HG03439 (cell line): ENCODE results near the gene SLC29A1.

ENCODE experiments used
- ATAC-seq: cut with Tn5 transposase; IDR thresholded peaks from one replicate; pipeline ENCODE4 v1.9.1; 2021; ENCODE audit warnings: mild to moderate bottlenecking, moderate library complexity; ENCODE audit not compliant: unreplicated experiment

The SLC29A1 gene

DNA sequence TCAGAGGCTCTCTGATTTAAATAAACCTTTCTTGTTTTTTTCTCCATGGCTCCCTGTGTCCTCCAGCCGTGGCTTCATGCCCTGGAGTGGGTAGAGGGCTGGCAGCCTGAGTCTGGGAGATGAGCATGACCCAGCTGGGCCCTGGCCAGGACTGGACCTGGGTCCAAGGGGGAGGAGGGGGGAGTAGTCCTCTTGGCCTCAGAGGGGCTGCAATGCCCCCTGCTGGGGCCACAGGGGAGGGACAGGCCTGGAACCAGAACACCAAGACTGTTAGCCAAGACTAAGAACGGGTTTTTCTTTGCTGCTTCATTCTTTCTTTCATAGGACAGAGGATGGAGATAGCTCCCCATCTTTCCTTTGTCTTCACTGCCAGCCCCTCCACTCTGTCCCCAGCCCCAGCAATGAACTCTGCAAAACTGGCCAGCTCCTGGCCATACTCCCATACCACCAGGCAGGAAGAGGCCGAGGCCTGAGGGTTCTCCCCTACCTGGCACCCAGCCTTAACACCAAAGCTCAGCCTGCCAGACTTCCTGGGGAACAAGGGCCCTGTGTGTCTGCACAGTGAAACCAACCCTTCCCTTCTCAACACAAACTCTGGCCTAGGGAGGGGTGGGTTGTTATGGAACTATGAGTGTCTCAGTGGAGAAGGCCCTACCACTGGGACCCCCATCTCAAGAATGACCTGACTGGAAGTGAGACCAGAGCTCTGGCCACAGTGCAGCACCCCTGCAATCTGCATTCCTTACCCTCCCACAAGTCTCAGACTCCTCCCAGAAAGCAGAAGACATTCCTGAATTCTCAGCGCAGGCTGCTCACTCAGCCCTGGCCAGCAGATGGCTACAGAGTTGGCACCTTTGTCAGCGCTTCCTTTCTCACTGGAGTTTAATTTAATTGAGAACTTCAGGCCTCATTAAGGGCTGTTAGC lies 11.0 kb downstream of the SLC29A1 start:
- no peak for ATAC-seq

DNA sequence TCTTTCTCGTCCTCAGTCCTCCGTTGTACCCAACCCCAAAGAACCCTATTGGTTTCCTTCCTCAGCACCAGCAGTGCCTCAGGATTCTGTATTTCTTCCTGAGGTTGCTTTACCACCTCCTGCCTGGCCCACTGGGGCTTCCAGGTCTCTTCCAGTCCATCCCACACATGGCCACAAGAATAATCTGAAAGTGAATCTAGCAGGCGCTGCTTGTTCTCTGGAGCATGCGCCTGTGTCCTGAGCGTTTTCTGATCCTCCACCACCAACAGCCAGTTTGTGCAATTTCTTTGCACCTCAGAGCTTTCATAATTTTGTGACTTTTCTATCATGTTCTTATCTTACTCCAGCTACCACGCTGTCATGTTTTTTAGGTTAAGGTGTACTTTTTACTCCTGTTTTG lies 11.9 kb downstream of the SLC29A1 start:
- no peak for ATAC-seq

- ATAC-seq, result no peak
Observed at GRCh38 chr6:44235891-44236516, 12.6 kb downstream of the SLC29A1 start.

GRCh38 chr6:44237021-44237812 lies 13.8 kb downstream of the SLC29A1 start:
- ATAC-seq, result peak; percentile 67

GRCh38 chr6:44237813-44238433 lies 14.5 kb downstream of the SLC29A1 start:
- ATAC-seq, result peak; percentile 79

DNA sequence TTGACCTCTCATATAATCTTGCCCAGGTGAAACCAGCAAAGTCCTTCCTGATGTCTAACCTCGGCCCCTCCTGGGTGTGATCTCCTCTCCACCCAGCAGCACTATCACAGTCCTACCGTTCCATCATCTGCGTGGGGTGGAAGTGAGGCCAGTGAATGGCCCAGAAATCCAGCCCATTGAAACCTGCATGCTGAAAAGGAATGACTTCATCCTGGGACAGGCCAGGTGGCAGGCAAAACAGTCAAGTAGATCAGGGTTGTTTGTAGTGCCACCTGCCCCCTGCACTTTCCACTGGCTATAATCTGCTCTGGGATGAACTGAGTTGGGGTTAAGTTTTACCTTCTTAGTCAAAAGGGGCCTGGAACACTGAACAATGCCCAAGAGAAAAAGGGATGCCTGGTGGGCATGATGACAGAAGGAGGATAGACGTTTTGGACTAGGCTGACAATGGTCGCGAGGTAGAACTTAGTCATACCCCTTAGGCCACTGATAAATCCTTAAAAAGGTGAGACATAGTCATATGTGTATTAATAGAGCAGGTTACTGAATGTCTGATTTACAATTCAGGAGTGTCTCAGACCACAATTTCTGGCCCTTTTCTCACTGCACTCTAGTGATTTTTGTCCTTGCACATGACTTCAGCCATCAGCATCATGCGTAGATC lies 15.4 kb downstream of the SLC29A1 start:
- no peak for ATAC-seq

DNA sequence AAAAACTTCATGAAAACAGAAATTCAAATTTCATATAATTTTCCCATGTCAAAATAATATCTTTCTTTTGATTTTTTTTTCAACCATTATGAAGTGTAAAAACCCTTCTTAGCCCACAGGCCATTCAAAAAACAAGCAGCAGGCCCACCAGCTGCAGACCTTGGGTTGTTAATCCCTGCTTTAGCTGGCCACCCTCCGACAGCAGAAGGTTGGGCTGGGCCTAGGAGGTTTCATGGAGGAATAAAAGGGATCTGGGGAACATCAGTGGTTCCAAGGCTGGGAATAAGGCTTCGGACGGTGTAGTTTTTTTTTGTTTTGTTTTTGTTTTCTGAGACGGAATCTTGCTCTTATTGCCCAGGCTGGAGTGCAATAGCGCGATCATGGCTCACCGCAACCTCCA lies 19.9 kb downstream of the SLC29A1 start:
- no peak for ATAC-seq

- ATAC-seq, result no peak
Observed at GRCh38 chr6:44245391-44245911, 22.1 kb downstream of the SLC29A1 start.

DNA sequence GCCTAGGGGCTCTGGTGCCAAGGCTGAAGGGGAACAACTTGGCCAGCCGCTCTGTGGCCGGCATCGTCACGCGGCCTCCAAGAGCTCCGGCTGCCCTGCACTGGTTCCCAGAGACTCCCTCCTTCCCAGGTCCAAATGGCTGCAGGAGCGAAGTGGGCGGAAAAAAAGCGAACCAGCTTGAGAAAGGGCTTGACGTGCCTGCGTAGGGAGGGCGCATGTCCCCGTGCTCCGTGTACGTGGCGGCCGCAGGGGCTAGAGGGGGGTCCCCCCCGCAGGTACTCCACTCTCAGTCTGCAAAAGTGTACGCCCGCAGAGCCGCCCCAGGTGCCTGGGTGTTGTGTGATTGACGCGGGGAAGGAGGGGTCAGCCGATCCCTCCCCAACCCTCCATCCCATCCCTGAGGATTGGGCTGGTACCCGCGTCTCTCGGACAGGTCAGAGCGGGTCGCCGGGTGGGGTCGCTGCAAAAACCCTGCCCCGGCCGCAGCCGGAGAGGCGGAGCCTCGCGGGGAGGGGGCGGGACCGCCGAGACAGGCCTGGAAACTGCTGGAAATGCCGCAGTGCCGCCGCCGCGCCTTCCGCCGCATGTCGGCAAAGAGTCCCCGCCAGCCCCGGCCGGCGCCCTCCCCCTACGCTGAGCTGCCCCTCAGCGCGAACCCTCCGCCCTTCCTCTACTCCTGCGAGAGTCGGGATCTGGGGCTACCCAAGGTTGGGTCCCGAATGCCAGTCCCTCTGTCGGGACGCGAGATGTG lies 22.7 kb downstream of the SLC29A1 start:
- ATAC-seq, result peak; percentile 51

DNA sequence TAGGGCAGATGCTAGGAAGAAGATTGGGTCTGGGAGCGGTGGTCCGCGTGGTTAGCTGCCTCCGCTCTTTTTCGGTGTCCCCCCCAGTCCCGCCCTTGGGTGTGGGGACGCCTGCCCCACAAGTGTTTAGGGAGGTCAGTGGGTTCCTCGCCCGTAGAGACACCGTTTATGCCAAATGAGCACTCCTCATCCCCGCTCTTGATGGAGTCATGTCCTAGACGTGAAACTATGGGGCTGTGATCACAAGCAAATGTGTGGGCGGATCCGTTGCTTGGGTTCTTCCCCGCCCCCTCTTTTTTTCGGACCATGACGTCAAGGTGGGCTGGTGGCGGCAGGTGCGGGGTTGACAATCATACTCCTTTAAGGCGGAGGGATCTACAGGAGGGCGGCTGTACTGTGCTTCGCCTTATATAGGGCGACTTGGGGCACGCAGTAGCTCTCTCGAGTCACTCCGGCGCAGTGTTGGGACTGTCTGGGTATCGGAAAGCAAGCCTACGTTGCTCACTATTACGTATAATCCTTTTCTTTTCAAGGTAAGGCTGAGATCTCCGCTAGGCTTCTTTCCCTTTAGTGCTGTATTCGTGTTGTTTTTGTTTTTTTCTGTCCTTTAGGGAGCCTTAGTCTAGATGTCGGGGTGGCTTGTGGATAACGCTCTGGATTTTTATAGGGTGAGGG lies 23.4 kb downstream of the SLC29A1 start, which contains the start of gene HSP90AB1:
HSP90AB1 (plus strand) TSS at position 439 of the 675 bp plus-strand sequence. CDS start 1,529 bp downstream, outside the sequence.
- ATAC-seq, result peak; percentile 68

- ATAC-seq, result peak; percentile 15
Observed at GRCh38 chr6:44247338-44248302, 24.2 kb downstream of the SLC29A1 start.

GRCh38 chr6:44248579-44248978 lies 25.2 kb downstream of the SLC29A1 start:
- ATAC-seq, result no peak

GRCh38 chr6:44249082-44249748 lies 25.8 kb downstream of the SLC29A1 start:
- ATAC-seq, result no peak

DNA sequence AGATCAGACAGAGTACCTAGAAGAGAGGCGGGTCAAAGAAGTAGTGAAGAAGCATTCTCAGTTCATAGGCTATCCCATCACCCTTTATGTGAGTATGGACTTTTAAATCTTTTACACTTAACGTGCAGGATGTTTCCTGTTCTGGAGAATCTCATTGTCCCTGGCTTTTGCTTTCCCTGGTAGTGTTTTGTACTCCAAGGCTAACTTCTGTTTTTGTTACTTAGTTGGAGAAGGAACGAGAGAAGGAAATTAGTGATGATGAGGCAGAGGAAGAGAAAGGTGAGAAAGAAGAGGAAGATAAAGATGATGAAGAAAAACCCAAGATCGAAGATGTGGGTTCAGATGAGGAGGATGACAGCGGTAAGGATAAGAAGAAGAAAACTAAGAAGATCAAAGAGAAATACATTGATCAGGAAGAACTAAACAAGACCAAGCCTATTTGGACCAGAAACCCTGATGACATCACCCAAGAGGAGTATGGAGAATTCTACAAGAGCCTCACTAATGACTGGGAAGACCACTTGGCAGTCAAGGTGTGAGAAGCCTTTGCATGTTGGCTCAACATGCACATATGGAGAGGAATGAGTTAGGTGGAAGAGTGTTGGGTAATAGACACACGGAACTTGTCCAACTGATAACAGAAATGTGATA lies 26.8 kb downstream of the SLC29A1 start:
- ATAC-seq, result no peak

GRCh38 chr6:44250718-44251123 lies 27.3 kb downstream of the SLC29A1 start:
- no peak for ATAC-seq
